ENCODE results near the gene GNB1L.

Gene GNB1L

DNA sequence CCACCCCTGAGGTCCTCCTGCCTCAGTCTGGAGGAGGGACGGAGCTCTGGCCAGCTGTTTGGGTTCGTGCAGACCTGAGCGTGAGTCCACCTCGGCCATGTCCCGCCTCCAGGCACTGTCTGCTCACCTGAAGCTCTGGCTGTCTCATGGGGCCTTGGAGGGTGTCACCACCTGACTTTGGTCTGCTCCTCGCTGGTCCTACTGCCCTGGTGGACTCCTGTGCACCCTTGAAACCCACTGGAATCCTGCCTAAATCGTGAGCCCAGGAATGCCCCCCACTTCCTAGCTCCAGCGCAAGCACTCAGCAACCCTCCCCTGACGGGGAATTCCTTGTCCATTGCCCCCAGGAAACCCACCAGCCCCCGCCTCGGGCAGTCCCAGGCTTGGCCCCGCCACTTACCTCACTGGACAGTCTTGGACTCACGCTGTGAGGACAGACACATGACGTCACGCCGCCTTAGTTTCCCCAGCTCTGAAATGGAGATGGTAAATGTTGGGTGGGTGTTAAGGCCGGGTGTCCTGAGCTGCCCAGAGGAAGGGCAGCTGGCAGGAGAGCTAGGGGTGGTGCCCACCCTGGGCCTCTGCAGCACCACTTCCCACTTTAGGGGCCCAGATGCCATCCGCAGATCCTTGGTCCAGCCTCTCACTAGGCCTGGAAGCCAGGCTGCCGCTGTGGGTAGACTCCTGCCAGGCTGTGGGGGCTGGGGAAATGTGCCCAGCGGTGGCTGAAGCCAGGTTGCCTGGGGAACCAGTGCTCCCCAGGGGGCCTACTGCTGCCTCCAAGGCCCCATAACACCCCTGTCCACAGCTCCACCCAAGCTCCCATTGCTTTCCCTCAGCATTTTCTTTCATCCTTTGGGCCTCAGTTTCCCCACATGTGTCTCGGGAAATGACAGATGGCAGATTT lies 112.3 kb downstream of the GNB1L start:
- in situ Hi-C loops (cut with HindIII; ENCODE audit: low sequenced_read_pairs): no loop called here

DNA sequence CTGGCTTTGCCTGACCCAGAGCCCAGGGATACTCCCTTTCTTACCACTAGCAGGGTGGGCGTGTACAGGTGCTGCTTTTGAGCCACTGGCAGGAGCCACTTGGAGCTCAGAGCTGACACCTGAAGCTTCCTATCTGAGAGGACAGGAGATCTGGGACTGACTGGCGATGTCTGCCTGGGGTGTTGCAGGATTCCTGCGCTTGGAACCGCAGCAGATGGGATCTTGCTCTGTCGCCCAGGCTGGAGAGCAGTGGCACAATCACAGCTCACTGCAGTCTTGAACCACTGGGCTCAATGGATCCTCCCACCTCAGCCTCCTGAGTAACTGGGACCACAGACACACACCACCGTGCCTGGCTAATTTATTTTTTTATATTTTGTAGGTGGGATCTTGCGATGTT lies 113.6 kb downstream of the GNB1L start:
- in situ Hi-C loops (cut with HindIII; ENCODE audit: low sequenced_read_pairs): no loop called here

DNA sequence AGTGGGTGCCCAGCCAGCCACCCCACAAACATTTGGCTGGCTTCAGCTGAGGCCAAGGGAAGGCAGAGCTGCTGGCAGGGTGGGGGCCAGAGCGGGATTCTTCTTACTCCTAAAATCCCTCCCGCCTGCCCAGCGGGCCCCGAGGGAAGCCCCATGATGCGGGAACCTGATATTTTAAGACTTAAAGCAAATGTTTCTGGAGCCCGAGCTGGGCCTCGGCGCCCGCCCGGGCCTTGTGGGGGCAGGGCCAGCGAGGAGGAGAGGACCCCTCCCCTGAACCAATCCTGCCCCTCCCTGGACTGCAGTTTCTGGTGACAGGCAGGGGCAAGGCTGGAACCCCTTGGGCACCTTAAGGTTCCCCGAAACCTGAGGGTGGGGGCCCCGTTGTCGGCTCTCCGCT lies 114.1 kb downstream of the GNB1L start:
- in situ Hi-C loops (cut with HindIII; ENCODE audit: low sequenced_read_pairs): no loop called here

DNA sequence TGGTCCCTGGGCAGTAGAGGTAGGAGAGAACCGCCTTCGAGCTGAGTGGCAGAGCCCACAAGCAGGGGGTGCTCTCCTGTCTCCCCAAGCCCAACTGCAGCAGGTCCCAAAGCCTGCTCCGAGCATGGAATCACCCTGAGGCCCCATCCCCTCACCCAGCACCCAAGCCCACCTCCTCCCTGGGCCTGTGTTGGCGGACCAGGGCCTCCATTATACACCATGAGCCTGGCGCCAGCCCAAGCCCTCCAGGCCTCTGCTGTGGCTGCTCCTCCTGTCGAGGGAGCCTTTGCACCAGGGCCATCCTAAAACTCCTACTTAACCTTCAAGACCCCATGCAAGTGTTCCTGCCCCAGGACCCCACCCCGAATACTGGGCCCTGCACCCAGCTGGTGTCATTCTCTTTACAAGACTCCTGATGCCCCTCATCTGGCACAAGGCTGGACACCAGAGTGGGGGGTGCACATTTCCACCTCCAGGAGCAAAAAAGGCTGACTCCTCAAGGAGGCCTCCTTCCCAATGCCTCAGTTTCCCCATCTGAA lies 114.7 kb downstream of the GNB1L start:
- in situ Hi-C loops (cut with HindIII; ENCODE audit: low sequenced_read_pairs): no loop called here

DNA sequence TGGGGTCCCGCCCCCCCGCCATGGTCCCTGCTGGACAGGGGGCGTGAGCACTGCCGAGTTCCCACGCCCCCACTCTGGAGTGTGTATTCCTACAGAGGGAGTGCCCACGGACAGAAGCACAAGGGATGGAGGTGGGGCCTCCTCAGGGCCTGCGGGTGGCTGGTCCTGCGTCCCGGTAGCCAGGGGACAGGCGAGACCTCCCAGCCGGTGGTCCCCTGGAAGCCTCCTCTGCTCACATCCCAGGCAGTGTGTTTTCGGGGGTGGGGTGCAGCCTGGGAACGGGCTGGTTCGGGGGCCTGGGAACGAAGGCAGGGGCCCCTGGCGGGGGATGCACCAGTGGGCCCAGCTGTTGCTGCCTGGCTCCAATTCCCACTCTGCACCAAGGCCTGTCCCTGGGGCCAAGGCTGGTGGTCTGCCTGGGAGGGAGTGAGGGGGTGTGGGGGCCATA lies 115.2 kb downstream of the GNB1L start:
- in situ Hi-C loops (cut with HindIII; ENCODE audit: low sequenced_read_pairs): no loop called here

DNA sequence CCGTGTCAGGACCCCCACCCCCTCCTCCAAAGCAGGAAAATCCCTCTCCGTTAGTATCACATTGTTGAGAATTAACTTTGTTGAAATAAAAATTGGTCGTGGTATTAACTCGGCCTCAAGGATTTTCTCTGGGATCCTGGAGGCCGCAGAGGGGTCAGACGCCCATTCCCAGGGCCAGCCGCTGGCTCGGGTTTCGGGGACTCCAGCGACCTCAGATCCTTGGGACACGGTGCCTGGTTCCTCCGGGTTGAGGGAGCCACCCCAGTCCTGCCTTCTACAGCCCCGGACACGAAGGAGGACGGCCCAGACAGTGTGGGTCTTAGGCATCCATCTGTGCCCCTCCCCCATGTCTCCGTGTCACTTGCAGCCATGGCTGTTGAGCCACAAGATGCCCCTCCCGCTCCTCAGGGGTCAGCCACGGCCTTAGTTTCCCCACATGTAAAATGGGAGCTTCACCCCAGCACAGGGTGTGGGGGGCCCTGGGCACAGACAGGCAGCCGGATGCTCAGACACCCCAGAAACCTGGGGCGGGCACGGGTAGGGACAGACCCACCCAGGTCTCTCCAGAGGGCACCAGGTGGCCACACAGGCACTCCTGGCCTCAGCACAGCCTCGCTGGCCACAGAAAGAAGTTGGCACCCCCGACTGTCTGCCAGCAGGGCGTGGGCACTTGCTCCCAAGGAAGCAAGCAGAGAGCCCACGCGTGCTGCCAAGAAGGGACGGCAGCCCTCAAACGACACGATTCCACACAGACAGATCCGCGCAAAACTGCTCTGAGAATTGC lies 115.8 kb downstream of the GNB1L start:
- in situ Hi-C loops (cut with HindIII; ENCODE audit: low sequenced_read_pairs): no loop called here

DNA sequence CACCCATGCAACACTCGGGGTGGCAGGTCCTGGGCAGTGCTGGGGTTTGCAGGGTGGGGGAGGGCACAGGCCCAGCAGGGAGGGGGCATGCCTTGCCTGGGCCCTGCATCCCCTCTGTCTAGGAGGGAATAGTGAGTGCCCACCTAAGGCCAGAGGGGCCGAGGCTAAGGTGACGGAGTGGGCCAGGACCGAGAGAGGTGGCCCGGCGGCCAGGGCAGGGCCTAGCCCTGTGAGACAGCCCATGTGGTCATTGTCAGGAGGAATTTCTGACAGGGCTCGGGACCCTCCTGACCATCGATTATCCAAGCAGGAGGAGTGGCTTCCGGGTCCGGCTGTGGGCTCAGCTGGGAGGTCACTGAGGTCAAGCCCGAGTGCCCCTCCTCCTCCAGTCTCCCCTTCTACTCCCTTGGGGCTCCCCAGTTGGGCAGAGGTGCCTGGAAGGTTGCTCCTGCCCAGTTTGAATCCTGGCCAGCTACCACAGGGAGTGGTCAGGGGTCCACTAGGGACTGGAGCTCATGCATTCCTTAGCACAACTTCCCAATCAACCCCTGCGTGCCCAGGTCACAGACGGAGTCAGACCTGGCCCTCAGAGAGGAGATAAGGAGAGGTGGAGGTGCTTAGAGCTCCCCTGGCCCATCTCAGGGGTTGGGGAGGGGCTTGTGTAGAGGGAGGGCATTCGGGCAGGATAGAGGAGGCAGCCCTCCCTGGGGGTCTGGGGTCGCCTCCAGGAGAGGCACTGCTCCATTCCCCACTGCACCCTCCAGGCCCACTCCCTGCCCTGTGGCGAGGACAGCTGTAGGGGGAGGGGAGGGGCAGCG lies 116.6 kb downstream of the GNB1L start:
- in situ Hi-C loops (cut with HindIII; ENCODE audit: low sequenced_read_pairs): no loop called here

DNA sequence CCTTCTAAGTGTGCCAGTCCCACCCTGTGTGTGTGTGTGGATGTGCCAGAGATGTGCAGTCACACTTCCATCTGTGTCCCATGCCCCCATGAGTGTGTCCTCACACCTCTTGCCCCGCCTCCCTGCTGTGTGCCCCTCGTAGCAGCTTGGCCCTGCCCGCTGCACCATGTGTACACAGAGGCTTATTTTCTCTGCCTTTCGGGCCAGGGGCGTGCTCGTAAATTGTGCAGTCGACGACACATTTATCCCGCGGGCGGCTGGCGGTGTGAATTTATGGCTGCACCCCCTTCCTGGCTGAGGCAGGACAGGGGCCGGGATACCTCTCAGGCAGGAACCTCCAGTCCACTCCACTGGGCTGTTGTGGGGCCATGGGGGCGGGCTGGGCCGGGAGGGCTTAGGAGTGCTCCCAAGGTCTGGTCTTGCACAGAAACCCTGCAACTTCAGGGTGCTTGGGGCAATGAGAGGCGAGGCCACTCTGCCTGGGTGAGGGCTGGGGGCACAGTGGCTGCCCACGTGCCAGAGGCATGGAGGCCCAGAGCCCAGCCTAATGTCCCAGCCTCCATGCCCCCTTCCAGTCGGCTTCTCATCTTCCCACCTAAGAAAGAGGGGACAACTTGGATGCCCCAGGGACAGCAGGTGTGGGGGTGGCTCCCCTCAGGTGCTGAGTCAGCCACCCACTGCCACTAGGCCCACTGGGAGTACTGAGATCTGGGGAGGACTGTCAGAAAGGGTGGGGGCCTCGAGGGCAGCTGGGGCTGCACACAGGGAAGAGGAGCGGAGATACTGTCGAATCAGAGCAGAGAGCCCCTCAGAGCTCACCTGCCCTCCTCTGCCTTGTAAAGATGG lies 118.8 kb downstream of the GNB1L start:
- in situ Hi-C loops (cut with HindIII; ENCODE audit: low sequenced_read_pairs): no loop called here

DNA sequence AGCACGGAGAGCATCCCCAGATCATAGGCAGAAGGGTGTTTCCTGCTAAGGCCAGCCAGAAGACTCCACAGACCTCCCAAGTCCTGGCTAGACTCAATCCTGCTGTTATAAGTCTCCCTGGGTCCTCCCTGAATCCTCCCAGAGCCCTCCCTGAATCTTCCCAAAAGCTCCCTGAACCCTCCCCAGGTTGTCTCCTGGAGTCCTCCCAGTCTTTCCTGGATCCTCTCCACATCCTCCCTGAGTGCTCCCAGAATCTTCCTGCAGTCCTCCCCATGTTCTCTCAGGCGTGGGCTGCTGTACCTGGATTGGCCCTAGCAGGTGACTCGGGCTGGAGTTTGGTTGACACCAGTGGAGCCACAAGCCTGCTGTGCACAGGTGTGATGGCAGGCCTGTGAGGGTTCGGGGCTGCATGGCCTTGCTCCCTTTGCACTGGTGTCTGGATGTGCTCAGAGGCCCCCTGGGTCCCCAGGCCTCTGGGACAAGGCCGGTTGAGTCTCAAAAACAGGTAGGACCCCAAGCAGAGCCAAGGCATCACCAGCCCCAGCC lies 119.8 kb downstream of the GNB1L start:
- in situ Hi-C loops (cut with HindIII; ENCODE audit: low sequenced_read_pairs): no loop called here

DNA sequence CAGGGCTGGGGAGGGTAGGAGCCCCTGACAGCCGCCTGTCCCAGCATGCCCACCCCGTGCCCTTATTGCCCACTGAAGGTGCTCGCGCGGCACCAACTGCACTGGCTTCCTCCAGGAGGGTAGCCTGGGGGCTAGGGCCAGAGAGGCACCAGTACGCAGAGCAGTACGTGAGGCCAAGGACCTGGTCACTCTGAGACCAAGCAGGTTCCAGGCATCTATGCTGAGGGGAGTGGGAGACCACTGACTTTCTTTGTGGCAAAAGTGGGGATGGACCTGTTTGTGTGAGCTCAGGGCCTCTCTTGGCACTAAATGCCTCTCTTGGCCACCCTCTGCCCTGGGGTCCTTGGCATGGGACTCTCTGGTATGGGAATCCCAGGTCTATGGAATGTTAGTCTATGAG lies 120.5 kb downstream of the GNB1L start:
- in situ Hi-C loops (cut with HindIII; ENCODE audit: low sequenced_read_pairs): no loop called here

DNA sequence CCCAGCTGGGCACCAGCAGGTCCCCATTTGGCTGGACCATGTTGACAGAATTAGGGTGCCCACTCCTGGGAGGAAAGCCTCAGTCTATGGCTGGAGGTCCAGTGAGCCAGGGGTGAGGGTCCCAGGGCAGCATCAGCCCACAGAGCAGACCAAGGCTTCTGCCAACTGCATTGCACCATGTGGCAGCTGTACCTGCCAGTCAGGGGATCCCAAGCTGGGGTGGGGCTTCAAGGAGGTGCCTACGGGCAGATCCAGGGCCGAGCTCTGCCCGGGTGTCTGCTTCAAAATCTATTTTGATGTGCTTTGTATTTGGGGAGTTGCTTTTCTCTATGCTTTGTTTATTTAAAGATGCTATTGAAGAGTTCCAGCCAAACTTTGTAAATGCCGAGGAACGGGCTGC lies 120.9 kb downstream of the GNB1L start:
- in situ Hi-C loops (cut with HindIII; ENCODE audit: low sequenced_read_pairs): no loop called here
